DND-41 (cell line): ENCODE results near the gene DCAKD.
A peak's percentile ranks its signal among the peaks of the same experiment; 100 is the strongest.

Experiments used
- ATAC-seq: fragments of 200-7000 bp; cut with Tn5 transposase; 3 replicates; pipeline ENCODE4 v1.9.1; 2021; ENCODE audit warnings: low read depth; ENCODE audit not compliant: insufficient read depth
- DNase-seq: peaks from one replicate; pipeline ENCODE4 v3.0.0-alpha.2; 2020
- H2AFZ ChIP-seq: 2 replicates; pipeline ENCODE4 v1.6.0; 2012; ENCODE audit warnings: low read depth, low read length
- H3K27ac ChIP-seq: 2 replicates; pipeline ENCODE4 v1.5.1; 2012; ENCODE audit warnings: low read length, inconsistent platforms
- H3K27me3 ChIP-seq: fragments of 200-600 bp; sonication (generic); 2 replicates; pipeline ENCODE4 v1.6.0; 2012; ENCODE audit warnings: low read length, mild to moderate bottlenecking, inconsistent platforms; ENCODE audit not compliant: insufficient read depth, poor library complexity
- H3K36me3 ChIP-seq: 2 replicates; pipeline ENCODE4 v1.5.1; 2012; ENCODE audit warnings: low read length, inconsistent platforms; ENCODE audit not compliant: insufficient read depth
- H3K4me1 ChIP-seq: 2 replicates; pipeline ENCODE4 v1.5.1; 2012; ENCODE audit warnings: mild to moderate bottlenecking, low read length; ENCODE audit not compliant: insufficient read depth
- H3K4me2 ChIP-seq: 2 replicates; pipeline ENCODE4 v1.6.0; 2012; ENCODE audit warnings: mild to moderate bottlenecking, moderate library complexity, low read length, inconsistent platforms; ENCODE audit not compliant: insufficient read depth
- H3K4me3 ChIP-seq, 2 experiments: fragments of 200-600 bp in 1 of 2; shearing (Covaris generic) in 1 of 2; 2 replicates each; pipeline ENCODE4 v1.5.1; 2012 to 2016; ENCODE audit warnings: inconsistent platforms in 2 of 2, low read length in 2 of 2, mild to moderate bottlenecking in 2 of 2, low read depth in 1 of 2, moderate library complexity in 1 of 2
- H3K79me2 ChIP-seq: 2 replicates; pipeline ENCODE4 v1.6.0; 2012; ENCODE audit warnings: low read length, inconsistent platforms; ENCODE audit not compliant: insufficient read depth
- H3K9ac ChIP-seq: 2 replicates; pipeline ENCODE4 v1.6.0; 2012; ENCODE audit warnings: low read depth, mild to moderate bottlenecking, inconsistent platforms, low read length, moderate library complexity
- H3K9me3 ChIP-seq: 2 replicates; pipeline ENCODE4 v1.5.1; 2012; ENCODE audit warnings: low read length, moderate library complexity, mild to moderate bottlenecking, inconsistent platforms; ENCODE audit not compliant: insufficient read depth, severe bottlenecking
- H4K20me1 ChIP-seq: 2 replicates; pipeline ENCODE4 v1.6.0; 2012; ENCODE audit warnings: low read length; ENCODE audit not compliant: insufficient read depth
- CTCF ChIP-seq: IDR thresholded peaks from 2 replicates; pipeline ENCODE4 v1.5.1; 2012; ENCODE audit warnings: borderline replicate concordance, low read length, moderate library complexity, mild to moderate bottlenecking; ENCODE audit not compliant: poor library complexity, severe bottlenecking; ENCODE audit errors: extremely low read depth
- EZH2 ChIP-seq: IDR thresholded peaks from 3 replicates; pipeline ENCODE4 v1.6.1; 2012; ENCODE audit warnings: borderline replicate concordance, low read depth, mild to moderate bottlenecking, moderate library complexity, low read length, inconsistent platforms; ENCODE audit not compliant: severe bottlenecking

The DCAKD gene

GRCh38 chr17:45096926-45097325 lies 45.5 kb upstream of the DCAKD start:
- Histone ChIP-seq H3K36me3 (peaks cover 85% of the 10 kb centered on the region), H2AFZ (no peak overlapping the region)
- no peak for ATAC-seq

DNA sequence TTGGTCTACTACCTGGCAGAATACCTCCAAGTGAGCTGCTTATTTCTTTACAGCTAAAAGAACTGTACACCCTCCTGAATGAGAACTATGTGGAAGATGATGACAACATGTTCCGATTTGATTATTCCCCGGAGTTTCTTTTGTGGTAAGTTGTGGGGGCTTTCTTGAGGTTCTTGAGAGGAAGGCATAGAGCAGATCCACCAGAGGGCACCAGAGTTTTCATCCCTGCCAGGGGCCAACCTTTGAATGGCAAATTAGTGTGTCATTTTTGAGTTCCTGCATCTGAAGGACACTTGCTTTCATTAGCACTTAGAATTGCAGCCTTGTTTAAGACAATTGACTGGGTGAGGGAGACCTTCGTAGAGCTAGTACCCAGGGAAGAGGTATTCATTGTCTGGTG lies 44.7 kb upstream of the DCAKD start:
- Histone ChIP-seq H3K27me3 (no peaks in the 10 kb centered on the region), H3K36me3 (peaks cover 85% of the 10 kb centered on the region), H3K9ac (no peak overlapping the region), H3K9me3 (no peaks in the 10 kb centered on the region), H3K27ac (no peak overlapping the region), H3K4me2 (no peak overlapping the region), H4K20me1 (peaks cover 13% of the 10 kb centered on the region), H3K4me3 (no peak overlapping the region), H3K79me2 (no peaks in the 10 kb centered on the region), H3K4me1 (no peaks in the 10 kb centered on the region), H2AFZ (no peak overlapping the region)
- ATAC-seq, result no peak
- TF ChIP-seq CTCF (peak; percentile 62), EZH2 (no peak)
- peak; percentile 30 for DNase-seq

More at GRCh38 chr17:45096926-45097325, 45.5 kb upstream of the DCAKD start:
- Histone ChIP-seq H3K9ac (no peak overlapping the region), H3K4me1 (no peaks in the 10 kb centered on the region), H3K79me2 (no peaks in the 10 kb centered on the region), H4K20me1 (peaks cover 13% of the 10 kb centered on the region), H3K27me3 (no peaks in the 10 kb centered on the region), H3K4me3 (no peak overlapping the region), H3K27ac (no peak overlapping the region), H3K9me3 (no peaks in the 10 kb centered on the region), H3K4me2 (no peak overlapping the region)
- no peak for DNase-seq
- TF ChIP-seq CTCF (no peak), EZH2 (no peak)

GRCh38 chr17:45093444-45094110 lies 42.1 kb upstream of the DCAKD start:
- no peak for ATAC-seq
- H3K9ac ChIP-seq, result no peak overlapping the region

More at GRCh38 chr17:45093444-45094110, 42.1 kb upstream of the DCAKD start:
- H3K4me3 ChIP-seq, result no peak overlapping the region
- H3K4me2 ChIP-seq, result no peak overlapping the region
- peaks cover 2% of the 10 kb centered on the region; the same call in 1 of the 2 replicates for H3K79me2 ChIP-seq
- H3K4me1 ChIP-seq, result no peaks in the 10 kb centered on the region
- no peaks in the 10 kb centered on the region for H3K27me3 ChIP-seq
- no peak for DNase-seq
- H3K27ac ChIP-seq, result no peak overlapping the region
- H3K9me3 ChIP-seq, result no peaks in the 10 kb centered on the region
- H3K36me3 ChIP-seq, result peaks cover 91% of the 10 kb centered on the region
- TF ChIP-seq CTCF, result no peak
- no peak for TF ChIP-seq EZH2
- no peak overlapping the region for H2AFZ ChIP-seq
- peaks cover 13% of the 10 kb centered on the region for H4K20me1 ChIP-seq
